Smooth muscle cell (in vitro differentiated cells): ENCODE data around the gene CAMTA1. TPM values are rescaled to one million over a fixed set of nuclear protein-coding genes. Genes with fewer than 3 reads are reported as not detected.

ENCODE experiments used
- DNase-seq: peaks from one replicate; lab custom pipeline; 2025; ENCODE audit not compliant: unreplicated experiment; lab: John Stamatoyannopoulos, UW
- H2AFZ ChIP-seq: fragments of 200-600 bp; sonication (generic); 2 replicates; pipeline ENCODE4 v1.6.0; 2016; ENCODE audit warnings: antibody characterized with exemption, low read depth, mild to moderate bottlenecking
- H3F3A ChIP-seq: fragments of 200-600 bp; sonication (generic); 2 replicates; pipeline ENCODE4 v1.6.0; 2017; ENCODE audit warnings: antibody characterized with exemption, low read depth
- H3K27ac ChIP-seq: fragments of 200-600 bp; sonication (generic); 2 replicates; pipeline ENCODE4 v1.5.1; 2016; ENCODE audit warnings: low read depth, mild to moderate bottlenecking
- H3K27me3 ChIP-seq: fragments of 200-600 bp; sonication (generic); 2 replicates; pipeline ENCODE4 v1.6.1; 2016; ENCODE audit warnings: low read depth, mild to moderate bottlenecking
- H3K36me3 ChIP-seq: fragments of 200-600 bp; sonication (generic); 2 replicates; pipeline ENCODE4 v1.5.1; 2016; ENCODE audit warnings: low read depth
- H3K4me1 ChIP-seq: fragments of 200-600 bp; sonication (generic); 2 replicates; pipeline ENCODE4 v1.5.1; 2016; ENCODE audit warnings: low read depth
- H3K4me2 ChIP-seq: fragments of 200-600 bp; sonication (generic); 2 replicates; pipeline ENCODE4 v1.6.0; 2016; ENCODE audit warnings: mild to moderate bottlenecking
- H3K4me3 ChIP-seq: fragments of 200-600 bp; sonication (generic); 2 replicates; pipeline ENCODE4 v1.5.1; 2016; ENCODE audit warnings: mild to moderate bottlenecking
- H3K79me2 ChIP-seq: fragments of 200-600 bp; sonication (generic); 2 replicates; pipeline ENCODE4 v1.6.0; 2016; ENCODE audit warnings: low read depth, mild to moderate bottlenecking
- H3K9ac ChIP-seq: fragments of 200-600 bp; sonication (generic); 2 replicates; pipeline ENCODE4 v1.6.0; 2016; ENCODE audit warnings: low read depth
- H3K9me3 ChIP-seq: fragments of 200-600 bp; sonication (generic); replicated peaks from 2 replicates; pipeline ENCODE4 v1.5.1; 2016; ENCODE audit warnings: low read depth
- H4K20me1 ChIP-seq: fragments of 200-600 bp; sonication (generic); 2 replicates; pipeline ENCODE4 v1.6.0; 2016; ENCODE audit warnings: low read depth
- CTCF ChIP-seq: fragments of 200-600 bp; sonication (generic); IDR thresholded peaks from 2 replicates; pipeline ENCODE4 v1.5.1; 2017; ENCODE audit warnings: borderline replicate concordance, mild to moderate bottlenecking, antibody characterized with exemption; ENCODE audit not compliant: insufficient read depth, poor library complexity, severe bottlenecking
- WGBS: methylation state at CpG from one replicate; pipeline ENCODE4 v1.1.7; 2016; ENCODE audit warnings: low lambda C conversion rate; 5-methylcytosine and 5-hydroxymethylcytosine counted together
- polyA plus RNA-seq: library from polyadenylated mRNA; unstranded; fragments of >200 nt; fragmentation: Nextera tagmentation; extraction: Ambion mirVana; gene quantifications from 2 replicates; pipeline ENCODE4 v1.2.1, GENCODE V29; 2016
- total RNA-seq: library from RNA; depleted of rRNA; stranded (reverse); fragments of >200 nt; gene quantifications from 2 replicates; pipeline ENCODE4 v1.2.3, GENCODE V29; 2014

The CAMTA1 gene
- total and polyA plus RNA-seq, 2 experiments from 2014 or later = 139 to 145 TPM

- Histone ChIP-seq H3K27me3 (no peaks in the 10 kb centered on the region), H3K4me3 (no peak overlapping the region), H3F3A (no peaks in the 10 kb centered on the region), H2AFZ (no peak overlapping the region), H3K9ac (no peak overlapping the region), H3K27ac (no peak overlapping the region), H3K4me2 (no peak overlapping the region), H3K36me3 (no peaks in the 10 kb centered on the region), H3K9me3 (no peaks in the 10 kb centered on the region), H3K4me1 (no peaks in the 10 kb centered on the region), H3K79me2 (no peaks in the 10 kb centered on the region), H4K20me1 (peaks cover 8% of the 10 kb centered on the region)
- no peak for TF ChIP-seq CTCF
- no peak for DNase-seq
- 93% methylated on average over 12 of the region's 12 CpGs for WGBS
Observed at GRCh38 chr1:6880951-6881690, 95.9 kb downstream of the CAMTA1 start.

- 92% methylated on average over 2 of the region's 2 CpGs for WGBS
- no peak for TF ChIP-seq CTCF
- Histone ChIP-seq H3K9me3 (no peaks in the 10 kb centered on the region), H4K20me1 (peaks cover 8% of the 10 kb centered on the region), H3F3A (no peaks in the 10 kb centered on the region), H3K79me2 (no peaks in the 10 kb centered on the region), H3K4me3 (no peak overlapping the region), H3K27ac (no peak overlapping the region), H2AFZ (no peak overlapping the region), H3K4me1 (no peaks in the 10 kb centered on the region), H3K36me3 (no peaks in the 10 kb centered on the region), H3K4me2 (no peak overlapping the region), H3K9ac (no peak overlapping the region), H3K27me3 (no peaks in the 10 kb centered on the region)
- DNase-seq = no peak
Observed at GRCh38 chr1:6882414-6882813, 97.2 kb downstream of the CAMTA1 start.

GRCh38 chr1:6884652-6885153, 99.4 kb downstream of the CAMTA1 start:
- no peak overlapping the region for H3K27ac ChIP-seq
- H3K4me3 ChIP-seq = no peak overlapping the region
- no peak overlapping the region for H2AFZ ChIP-seq
- WGBS = 98% methylated on average over 3 of the region's 3 CpGs
- no peak for DNase-seq
- H4K20me1 ChIP-seq = peaks cover 4% of the 10 kb centered on the region
- no peaks in the 10 kb centered on the region for H3K79me2 ChIP-seq
- TF ChIP-seq CTCF = no peak
- H3F3A ChIP-seq = no peaks in the 10 kb centered on the region
- no peaks in the 10 kb centered on the region for H3K9me3 ChIP-seq
- H3K9ac ChIP-seq = no peak overlapping the region
- no peaks in the 10 kb centered on the region for H3K4me1 ChIP-seq
- H3K27me3 ChIP-seq = no peaks in the 10 kb centered on the region
- no peaks in the 10 kb centered on the region for H3K36me3 ChIP-seq
- H3K4me2 ChIP-seq = no peak overlapping the region

GRCh38 chr1:6885426-6885825, 100.2 kb downstream of the CAMTA1 start:
- peaks cover 8% of the 10 kb centered on the region for H4K20me1 ChIP-seq
- H3K9me3 ChIP-seq = no peaks in the 10 kb centered on the region
- no peak for TF ChIP-seq CTCF
- no peaks in the 10 kb centered on the region for H3F3A ChIP-seq
- no peak for DNase-seq
- H3K4me3 ChIP-seq = no peak overlapping the region
- no peak overlapping the region for H3K4me2 ChIP-seq
- H3K27me3 ChIP-seq = no peaks in the 10 kb centered on the region
- no peaks in the 10 kb centered on the region for H3K36me3 ChIP-seq
- no peaks in the 10 kb centered on the region for H3K4me1 ChIP-seq
- H3K9ac ChIP-seq = no peak overlapping the region
- no peak overlapping the region for H3K27ac ChIP-seq
- WGBS = 96% methylated on average over 2 of the region's 2 CpGs
- H3K79me2 ChIP-seq = no peaks in the 10 kb centered on the region
- H2AFZ ChIP-seq = no peak overlapping the region
